GM18867 (cell line): ENCODE measurements around the gene SEC61A1.
A peak's percentile ranks its signal among the peaks of the same experiment; 100 is the strongest.

Source experiments
- ATAC-seq: cut with Tn5 transposase; IDR thresholded peaks from one replicate; pipeline ENCODE4 v1.9.1; 2021; ENCODE audit warnings: mild to moderate bottlenecking, moderate library complexity; ENCODE audit not compliant: unreplicated experiment

Gene SEC61A1

DNA sequence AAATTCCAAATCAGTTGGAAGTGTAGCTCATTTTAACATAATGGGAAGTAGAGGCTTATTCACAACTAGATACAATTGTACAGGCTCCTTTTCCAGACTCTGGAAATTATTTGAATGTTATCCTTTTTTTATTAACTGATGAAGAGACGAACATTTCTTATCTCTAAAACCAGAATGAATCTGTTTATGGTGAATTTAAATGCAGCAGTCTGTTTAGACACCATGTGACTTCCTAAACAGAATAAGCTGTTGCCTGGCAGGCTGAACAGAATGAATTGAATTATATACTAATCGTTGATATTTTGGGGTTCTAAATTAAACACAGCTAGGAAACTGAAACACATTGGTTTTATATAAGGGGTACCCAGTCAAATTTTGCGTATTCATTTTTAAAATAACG, 4.0 kb downstream of the SEC61A1 start:
- no peak for ATAC-seq

DNA sequence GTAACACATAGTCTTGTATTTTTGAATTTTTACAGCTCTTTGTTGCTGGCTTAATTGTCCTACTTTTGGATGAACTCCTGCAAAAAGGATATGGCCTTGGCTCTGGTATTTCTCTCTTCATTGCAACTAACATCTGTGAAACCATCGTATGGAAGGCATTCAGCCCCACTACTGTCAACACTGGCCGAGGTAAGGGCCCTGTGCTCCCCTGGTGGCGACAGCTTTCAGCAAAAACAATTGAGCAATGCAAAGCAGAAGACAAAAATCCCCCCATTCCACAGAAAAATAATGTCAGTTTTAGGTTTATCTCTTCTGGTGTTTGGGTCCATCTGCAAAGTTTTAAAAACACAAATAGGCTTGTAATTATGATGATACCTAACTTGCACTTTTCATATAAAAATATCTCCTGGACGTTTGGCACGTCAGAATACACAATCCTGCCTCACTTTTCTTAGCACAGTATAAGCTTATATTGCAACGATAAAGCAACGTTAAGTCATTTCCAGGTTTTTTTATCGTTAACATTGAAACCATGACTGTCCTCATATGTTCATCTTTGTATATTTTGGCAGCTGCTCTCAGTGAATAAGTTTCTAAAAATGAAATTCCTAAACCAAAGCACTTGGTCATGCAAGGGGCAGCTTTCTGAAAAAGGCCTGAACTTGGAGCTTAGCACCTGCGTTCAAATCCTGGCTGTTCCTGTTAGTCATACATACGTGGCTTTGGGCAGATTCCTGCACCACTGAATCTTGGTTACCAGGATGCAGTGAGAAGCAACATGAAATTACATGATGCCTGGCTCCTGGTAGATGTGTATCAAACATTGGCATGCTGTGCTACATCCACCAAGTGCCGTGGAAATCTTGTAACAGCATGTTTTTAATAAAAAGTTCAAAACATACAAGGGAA, 8.5 kb downstream of the SEC61A1 start:
- no peak for ATAC-seq

DNA sequence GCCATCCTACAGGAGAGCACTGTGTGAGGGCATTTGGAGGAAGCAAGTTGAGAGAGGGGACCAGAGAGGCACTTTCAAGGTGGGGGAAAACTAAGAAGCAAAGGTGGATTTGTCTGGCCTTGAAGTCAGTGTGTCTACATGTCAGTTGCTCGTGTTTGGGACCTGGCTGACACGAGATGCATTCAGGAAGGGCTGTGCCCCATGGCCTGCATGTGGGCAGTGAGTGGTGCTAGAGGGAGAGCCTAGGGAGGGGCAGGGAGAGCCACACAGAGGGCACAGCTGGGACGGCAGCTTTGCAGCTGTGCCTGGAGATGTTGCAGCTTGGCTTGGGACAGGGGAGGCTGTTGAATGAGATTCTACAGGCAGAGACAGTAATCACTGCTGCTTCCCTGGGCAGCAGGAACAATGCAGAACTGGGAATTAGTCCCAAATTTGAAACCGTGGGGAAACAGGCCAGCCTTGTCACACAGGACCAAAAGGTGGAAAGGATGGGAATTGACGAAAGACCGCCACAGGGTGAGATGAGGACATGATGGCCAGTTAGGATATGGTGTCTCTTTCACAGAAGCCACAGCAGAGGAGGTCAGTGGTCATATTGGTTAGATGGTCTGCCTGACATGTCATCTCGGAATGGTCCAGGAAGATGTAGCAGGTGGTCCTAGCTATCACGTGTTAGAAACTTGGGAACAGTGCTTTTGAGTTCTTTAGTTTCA, 10.0 kb downstream of the SEC61A1 start:
- no peak for ATAC-seq

DNA sequence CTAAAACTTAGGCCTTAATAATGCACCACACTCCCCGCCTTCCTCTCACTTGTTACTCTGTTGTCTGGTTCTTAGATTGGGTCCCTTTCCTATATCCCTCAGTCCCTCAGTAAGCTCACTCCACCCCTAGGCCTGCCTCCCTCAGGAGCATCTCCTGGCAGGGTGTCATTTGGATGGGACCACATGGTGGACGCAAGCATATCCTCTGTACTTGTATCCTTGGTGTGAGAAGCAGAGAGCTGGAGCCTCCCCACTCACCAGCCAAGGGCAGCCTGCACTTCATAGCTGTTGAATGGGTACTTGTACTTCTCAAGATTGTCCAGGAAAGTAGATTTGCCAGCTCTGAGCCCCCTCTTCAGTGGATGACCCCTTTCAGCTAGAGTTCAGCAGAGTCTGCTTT, 11.6 kb downstream of the SEC61A1 start:
- no peak for ATAC-seq

DNA sequence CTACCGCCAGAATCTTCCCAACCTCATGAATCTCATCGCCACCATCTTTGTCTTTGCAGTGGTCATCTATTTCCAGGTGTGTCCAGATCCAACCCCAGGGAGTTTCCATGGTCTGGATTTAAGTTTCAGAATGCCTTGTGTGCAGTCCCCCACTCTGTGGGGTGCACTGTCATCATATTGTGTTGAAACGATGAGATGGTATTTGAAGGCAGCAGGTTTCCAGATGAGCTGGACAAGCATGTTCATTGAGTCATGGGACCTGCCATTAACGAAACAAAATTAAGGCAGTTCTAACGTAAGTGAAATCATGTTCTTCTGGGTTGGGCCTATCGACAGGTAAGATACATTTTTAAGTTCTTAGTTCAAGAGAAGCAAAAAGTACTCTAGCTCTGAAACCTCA, 12.7 kb downstream of the SEC61A1 start:
- no peak for ATAC-seq

DNA sequence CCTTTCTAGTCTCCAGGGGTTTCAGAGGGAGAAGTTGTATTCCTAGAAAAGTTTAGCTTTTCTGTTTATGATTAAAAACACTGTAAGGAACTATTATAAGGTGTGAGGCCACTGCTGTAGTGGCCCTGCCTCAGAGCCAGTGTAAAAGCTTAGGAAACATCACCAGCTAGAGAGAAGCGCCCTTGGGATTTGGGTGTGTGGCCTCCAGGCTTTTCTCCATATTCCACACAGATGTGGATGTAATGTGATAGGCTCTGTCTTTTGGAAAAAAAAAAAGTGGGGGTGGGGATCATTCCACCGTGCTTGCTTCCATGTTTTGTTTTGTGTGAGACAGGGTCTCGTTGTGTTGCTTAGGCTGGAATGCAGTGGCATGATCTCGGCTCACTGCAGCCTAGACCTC, 13.9 kb downstream of the SEC61A1 start:
- ATAC-seq = no peak

DNA sequence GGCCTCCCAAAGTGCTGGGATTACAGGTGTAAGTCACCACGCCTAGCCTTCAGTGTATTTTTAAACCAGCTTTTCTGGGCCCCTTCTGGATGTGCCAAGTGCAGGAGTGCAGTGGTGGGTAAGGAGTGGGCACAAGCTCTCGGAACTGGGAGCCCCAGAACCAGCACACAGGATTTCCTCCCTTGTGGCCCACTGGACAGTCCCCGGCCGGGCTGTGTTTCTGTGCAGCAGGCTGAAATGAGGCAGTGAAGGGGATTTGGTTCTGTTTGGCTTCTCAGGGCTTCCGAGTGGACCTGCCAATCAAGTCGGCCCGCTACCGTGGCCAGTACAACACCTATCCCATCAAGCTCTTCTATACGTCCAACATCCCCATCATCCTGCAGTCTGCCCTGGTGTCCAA, 14.4 kb downstream of the SEC61A1 start:
- no peak for ATAC-seq

DNA sequence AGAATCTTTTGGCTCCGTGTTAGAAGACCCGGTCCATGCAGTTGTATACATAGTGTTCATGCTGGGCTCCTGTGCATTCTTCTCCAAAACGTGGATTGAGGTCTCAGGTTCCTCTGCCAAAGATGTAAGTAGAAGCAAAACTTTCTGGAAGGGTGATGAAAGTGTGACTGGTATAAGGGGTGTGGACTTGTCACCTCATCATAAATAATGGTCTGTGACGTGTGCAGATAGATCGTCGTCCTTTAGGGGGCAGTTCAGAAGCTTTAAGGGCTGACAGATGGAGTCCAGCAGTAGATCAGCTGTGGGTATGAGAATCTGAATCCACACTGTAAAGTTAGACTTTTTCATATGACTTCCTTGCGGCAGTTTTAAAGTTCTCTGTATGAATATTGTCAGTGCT, 15.3 kb downstream of the SEC61A1 start:
- no peak for ATAC-seq

DNA sequence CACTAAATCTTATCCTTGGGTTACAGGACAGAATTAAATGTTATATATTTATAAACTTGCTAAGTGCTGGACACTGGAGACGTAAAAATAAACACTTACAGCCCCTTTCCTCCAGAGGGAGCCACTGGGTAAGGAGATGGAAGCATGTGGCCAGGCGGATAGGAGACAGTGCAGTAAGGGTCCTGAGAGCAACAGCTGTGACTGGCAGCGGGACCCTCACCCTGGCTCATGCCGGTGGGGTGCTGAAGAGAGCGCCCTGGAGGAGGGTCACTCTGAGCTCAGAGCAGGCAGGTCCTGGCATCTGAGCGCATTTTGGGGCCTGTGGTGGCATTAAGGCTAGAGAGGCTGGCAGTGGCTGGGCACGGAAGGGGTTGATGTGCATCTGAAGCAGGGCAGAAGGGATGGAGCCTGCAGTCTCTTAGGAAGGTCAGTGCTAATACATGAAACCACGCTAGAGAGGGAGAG, 16.0 kb downstream of the SEC61A1 start:
- no peak for ATAC-seq

DNA sequence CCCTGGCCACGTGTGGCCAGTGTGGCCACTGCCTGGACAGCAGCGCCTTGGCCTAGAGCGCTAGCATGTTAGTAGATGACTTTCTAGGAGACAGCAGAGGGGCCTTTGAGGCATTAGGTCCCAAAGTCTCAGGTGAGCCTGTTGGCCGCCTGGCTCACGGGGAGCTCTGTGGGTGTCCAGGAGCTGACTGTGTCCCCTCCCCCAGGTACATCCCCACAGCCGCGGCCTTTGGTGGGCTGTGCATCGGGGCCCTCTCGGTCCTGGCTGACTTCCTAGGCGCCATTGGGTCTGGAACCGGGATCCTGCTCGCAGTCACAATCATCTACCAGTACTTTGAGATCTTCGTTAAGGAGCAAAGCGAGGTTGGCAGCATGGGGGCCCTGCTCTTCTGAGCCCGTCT, 17.0 kb downstream of the SEC61A1 start:
- ATAC-seq = no peak

DNA sequence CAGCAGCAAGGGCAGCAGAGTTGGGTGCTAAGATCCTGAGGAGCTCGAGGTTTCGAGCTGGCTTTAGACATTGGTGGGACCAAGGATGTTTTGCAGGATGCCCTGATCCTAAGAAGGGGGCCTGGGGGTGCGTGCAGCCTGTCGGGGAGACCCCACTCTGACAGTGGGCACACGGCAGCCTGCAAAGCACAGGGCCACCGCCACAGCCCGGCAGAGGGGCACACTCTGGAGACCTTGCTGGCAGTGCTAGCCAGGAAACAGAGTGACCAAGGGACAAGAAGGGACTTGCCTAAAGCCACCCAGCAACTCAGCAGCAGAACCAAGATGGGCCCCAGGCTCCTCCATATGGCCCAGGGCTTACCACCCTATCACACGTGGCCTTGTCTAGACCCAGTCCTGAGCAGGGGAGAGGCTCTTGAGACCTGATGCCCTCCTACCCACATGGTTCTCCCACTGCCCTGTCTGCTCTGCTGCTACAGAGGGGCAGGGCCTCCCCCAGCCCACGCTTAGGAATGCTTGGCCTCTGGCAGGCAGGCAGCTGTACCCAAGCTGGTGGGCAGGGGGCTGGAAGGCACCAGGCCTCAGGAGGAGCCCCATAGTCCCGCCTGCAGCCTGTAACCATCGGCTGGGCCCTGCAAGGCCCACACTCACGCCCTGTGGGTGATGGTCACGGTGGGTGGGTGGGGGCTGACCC, 18.8 kb downstream of the SEC61A1 start:
- no peak for ATAC-seq

DNA sequence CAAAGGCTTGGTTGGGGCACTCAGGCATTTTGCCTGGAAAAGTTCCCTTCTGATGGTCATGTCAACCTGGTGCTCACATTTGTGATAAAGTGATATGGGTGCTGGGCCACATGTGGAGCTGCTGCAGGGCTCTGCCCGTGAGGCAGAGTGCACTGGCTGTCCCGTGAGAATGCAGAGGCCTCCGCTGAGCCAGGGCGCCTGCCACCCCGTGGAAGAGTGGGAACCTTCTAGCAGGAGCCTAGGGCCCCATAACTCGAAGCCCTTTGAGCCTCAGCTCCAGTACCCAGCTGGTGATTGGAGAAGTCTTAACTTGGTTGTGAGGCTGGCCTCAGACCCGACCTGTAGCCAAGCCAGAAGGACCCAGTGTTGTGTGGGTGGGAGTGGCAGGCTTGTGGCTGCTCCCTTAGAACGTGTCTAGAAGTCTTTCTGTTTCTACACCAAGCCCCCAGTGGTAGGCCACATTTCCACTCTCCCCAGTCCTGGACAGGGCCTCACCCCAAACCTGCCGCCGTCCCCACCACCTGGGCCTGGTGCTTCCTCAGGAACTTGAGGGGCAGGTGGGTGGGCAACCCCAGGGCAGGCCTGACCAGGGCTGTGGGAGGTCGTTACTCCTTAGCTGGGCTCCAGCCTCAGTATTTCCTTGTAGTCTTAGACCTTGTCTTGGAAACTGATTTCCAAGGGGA, 19.7 kb downstream of the SEC61A1 start:
- ATAC-seq = no peak

DNA sequence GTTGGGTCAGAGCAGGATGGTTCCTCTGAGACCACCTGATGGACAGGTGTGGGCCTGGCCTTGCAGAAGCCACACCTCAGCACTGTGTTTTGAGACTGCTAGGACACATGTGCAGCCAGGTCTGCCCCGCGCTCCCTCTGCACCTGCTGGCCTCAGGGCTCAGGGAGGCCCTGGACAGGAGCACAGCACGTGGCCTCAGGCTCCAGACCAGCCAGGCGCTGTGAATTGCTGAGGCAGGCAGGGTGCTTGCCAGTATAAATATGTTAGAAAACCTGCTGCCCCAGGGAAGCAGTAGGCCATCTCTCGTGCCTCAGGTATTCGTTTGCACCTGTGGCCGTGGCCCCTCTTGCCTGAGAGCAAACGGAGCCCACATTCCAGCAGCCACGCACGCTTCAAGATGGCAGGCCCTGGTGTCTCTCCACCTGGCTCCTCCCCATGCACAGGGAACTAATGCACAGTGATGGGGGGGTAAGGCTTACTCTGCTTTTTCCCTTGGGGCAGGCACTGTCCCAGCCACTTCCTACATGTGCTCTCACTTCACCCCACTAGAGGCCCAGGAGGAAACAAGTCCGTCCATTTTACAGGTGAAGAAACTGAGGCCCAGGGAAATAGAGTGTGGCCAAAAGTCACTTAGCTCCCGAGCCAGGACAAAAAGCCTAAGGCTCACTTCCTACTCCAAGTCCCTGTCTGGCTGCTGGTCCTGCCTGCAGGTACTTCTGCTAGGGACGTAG, 20.4 kb downstream of the SEC61A1 start:
- ATAC-seq = no peak

DNA sequence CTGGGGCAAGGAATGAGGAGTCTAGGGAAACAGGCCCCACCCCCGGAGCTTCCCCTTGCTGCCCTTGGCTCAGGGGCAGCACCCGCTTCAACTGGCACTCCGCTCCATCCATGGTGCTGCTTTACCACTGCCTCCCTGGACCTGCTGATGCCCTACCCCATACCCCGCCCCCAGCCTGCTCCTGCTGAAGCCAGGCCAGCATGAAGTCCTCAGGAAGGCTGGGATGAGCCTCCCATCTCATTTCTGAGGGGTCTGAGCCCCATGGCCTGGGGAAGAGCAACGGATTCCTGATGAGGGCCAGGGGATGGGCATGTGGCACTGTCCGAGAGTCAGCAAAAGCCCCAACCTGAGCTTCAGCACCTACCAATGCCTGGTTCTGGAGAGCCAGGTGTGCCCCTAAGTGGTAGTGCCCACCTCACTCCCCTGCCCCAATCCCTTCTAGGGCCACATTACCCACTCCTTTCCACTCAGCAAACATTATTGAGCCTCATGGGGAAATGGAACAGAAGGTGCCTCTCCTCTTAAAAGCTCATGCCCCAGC, 21.0 kb downstream of the SEC61A1 start:
- ATAC-seq = no peak

DNA sequence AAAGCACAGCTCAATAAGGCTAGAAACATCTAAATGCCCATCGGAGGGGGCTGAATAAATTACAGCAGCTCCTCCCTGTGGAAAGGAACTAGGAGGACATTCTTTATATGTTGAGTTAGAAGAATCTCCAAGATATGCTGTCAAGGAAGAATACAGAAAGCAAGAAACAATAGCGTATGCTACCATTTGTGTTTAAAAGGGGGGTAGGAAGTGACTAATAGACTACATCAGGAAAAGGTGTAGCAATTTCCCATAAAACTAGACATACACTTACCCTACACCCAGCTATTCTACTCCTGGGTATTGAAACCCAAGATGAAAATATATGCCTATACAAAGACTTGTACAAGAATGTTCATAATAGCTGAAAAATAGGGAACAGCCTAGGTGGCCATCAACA, 21.6 kb downstream of the SEC61A1 start:
- no peak for ATAC-seq

DNA sequence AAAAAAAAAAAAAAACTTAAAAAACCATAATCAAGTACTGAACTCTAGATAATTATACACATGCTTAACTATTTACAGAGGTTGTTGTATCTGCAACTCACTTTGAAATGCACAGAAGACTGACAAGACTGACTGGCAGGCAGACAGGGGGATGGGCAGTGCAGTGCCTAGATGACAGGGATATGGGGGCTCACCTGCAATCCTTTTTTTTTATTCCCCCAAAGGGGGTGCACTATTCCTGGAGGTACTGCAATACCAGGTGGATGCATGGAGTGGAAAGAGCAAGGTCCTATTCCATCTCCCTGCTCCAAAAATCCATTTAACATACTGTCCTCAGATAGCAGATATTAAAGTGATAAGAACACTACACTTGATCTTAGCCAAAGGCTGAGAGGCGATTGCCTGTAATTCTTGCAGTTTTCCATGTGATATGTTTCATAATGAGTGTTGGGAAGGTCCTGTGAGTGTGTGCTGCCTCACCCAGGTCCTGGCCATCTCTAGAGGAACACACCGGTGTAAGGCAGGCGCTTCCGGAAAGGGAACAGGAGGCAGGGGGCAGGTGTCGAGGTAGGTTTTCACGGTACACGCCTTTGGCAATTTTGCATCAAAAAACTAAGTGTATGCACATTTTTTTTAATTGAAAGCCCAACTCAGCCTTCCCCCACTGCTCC, 22.7 kb downstream of the SEC61A1 start:
- ATAC-seq = no peak

DNA sequence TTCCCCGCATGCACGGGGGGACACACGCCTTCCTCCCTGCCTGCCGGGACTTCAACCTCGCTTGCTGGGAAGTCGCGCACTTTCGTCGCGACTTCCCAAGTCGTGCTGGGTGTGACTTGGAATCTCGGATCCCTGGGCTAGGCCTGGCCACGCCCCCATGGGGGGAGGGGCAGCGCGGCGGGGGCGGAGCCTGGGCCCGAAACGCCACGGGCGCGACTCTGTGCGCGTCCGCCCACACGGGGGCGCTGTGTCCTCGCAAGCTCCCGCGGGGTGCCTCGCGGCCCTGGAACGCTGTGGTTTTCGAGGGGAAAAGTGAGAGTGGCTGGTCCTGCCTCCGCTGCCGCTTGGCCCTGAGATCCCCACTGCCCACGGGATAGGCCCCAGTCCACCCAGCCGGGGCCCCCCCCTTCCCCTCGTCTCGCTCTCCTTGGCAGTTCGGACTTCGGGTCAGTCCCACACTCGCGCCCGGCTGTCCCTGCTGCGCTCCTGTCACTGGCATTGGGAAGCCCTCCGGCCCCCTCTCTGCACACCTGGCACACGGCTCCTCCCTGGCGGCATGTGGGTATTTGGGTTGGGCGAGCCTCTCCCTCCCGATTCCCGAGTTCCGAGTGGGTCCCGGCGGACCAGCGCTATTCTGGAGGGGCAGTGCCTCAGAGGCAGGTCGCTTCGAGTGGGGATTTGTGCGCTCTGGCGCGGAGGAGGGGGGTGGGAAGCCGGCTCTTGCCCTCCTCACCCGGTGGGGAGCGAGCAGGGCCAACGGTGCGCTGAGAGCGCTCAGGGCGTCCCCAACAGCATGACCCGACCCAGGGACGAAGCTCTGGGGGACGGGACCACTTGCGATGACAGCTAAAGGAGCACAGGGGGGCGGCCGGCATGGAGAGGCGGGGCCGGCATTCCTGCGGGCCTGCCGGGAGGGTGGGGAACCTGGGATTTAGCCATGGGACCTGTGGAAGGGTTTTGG, 23.6 kb downstream of the SEC61A1 start:
- peak; percentile 63 for ATAC-seq

DNA sequence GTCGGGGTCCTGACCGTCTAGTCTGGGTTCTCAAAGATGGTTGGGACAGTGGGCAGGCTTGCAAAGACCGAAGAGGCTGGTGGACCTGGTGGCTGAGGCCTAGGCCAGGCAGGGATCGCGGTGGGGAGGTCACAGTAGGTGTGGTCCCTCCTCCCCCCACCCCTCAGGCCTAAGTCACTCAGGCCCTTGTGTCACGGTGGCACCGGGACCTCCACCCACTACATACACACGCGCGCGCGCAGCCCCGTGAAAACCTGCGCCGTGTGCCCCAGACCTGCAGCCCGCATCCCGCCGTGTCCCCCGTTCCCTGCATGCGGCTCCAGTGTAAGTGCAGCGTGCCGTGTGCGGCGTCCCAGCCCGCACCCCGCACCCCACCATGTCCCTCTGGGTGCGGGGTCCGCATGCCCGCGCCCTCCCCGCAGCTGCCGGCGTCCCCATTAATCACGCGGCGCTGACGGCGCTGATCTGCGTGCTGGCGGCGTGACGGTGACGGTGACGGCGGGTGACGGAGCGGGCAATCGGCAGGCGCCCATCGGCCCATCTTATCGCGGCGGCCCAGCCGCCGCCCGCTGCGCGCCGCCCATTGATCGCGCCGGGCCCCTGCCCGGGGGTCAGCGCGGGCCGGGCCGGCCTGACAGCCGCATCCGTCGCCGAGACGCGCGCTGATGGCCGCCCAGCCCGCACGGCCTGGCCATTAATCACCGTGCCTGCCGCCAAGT, 24.4 kb downstream of the SEC61A1 start:
- no peak for ATAC-seq
